D341Med (cell line): ENCODE results near the gene IL22RA2.

Experiments used
- DNase-seq: peaks from one replicate; pipeline ENCODE4 v3.0.0; 2012; ENCODE audit warnings: low spot score

IL22RA2 gene

DNA sequence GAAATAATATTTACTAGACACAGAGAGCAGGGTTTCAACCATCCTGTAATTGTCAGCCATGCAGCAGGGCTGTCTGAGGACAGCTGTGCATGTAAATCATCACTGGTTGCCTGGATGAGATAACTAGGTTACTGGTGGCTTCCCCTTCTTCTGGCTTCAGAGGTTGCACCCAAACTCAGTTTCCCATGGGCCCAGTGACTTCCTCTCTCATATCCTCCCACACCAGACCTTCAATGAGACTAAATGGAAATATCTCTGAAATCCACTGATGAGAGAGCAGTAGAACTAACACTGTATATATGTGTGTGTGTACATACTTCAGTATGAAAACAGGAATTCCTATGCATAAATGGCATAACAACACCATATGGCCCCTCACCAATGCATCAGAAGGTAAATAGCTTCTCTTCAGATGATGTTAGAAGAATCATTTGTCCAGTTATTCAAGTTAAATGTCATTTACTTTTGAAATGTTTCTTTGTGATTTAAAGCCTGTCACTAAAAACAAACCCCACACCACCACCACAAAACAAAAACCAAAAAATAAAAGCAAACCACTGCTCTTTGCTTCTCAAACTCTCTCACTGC is 77.7 kb downstream of the IL22RA2 start:
- DNase-seq, result no peak

DNA sequence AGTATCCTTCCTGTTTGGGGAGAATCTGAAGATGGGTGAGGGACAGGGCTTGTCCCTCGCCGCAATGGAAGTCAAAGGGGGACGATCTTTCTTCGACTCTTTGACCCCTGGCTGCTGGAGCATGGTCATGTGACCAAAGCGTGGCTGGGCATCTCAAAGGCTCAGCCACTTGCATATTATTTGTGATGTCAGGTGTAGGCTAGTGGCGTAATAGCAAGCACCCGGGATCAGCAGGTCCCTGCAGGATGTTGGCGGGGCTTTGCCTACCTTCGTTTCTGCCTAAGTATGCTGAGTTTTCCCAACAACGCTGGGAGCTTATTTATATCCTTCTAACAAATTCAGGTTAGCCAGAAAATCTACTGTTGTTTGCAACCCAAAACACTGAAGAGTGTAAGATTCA is 78.4 kb downstream of the IL22RA2 start:
- DNase-seq, result no peak

- peak; percentile 62 for DNase-seq
Measured at GRCh38 chr6:137094411-137095008, 78.9 kb downstream of the IL22RA2 start.
